RWPE2 (cell line): ENCODE data around the gene REPS1.

Experiments
- ATAC-seq: fragments of 200-7000 bp; cut with Tn5 transposase; 3 replicates; pipeline ENCODE4 v1.9.1; 2021; ENCODE audit warnings: low read depth
- DNase-seq: peaks from one replicate; pipeline ENCODE4 v3.0.0-alpha.2; 2020; ENCODE audit warnings: low spot score
- H3K27ac ChIP-seq: fragments of 450-650 bp; 2 replicates; pipeline ENCODE4 v1.5.1; 2017; ENCODE audit warnings: mild to moderate bottlenecking; ENCODE audit not compliant: poor library complexity, severe bottlenecking
- H3K27me3 ChIP-seq: fragments of 250-450 bp; sonication (Bioruptor Pico); 2 replicates; pipeline ENCODE4 v1.5.1; 2021; ENCODE audit warnings: mild to moderate bottlenecking, moderate library complexity; ENCODE audit not compliant: insufficient read depth, poor library complexity, severe bottlenecking
- H3K36me3 ChIP-seq: fragments of 250-450 bp; sonication (Bioruptor Pico); 2 replicates; pipeline ENCODE4 v1.5.1; 2020; ENCODE audit warnings: low read depth, mild to moderate bottlenecking, moderate library complexity
- H3K4me1 ChIP-seq: fragments of 250-450 bp; sonication (Bioruptor Pico); 2 replicates; pipeline ENCODE4 v1.5.1; 2021; ENCODE audit warnings: mild to moderate bottlenecking, moderate library complexity; ENCODE audit not compliant: insufficient read depth, poor library complexity, severe bottlenecking
- H3K4me3 ChIP-seq: fragments of 250-450 bp; sonication (Bioruptor Pico); 2 replicates; pipeline ENCODE4 v1.5.1; 2021; ENCODE audit warnings: mild to moderate bottlenecking, moderate library complexity; ENCODE audit not compliant: severe bottlenecking
- H3K9me3 ChIP-seq: fragments of 250-450 bp; sonication (Bioruptor Pico); 2 replicates; pipeline ENCODE4 v1.5.1; 2021; ENCODE audit warnings: mild to moderate bottlenecking, moderate library complexity; ENCODE audit not compliant: severe bottlenecking
- TF ChIP-seq, protein P1 (sequence below): fragments of 450-650 bp; IDR thresholded peaks from one replicate; pipeline ENCODE4 v1.5.1; 2017; ENCODE audit warnings: mild to moderate bottlenecking, moderate library complexity; ENCODE audit not compliant: poor library complexity, severe bottlenecking

REPS1 gene

DNA sequence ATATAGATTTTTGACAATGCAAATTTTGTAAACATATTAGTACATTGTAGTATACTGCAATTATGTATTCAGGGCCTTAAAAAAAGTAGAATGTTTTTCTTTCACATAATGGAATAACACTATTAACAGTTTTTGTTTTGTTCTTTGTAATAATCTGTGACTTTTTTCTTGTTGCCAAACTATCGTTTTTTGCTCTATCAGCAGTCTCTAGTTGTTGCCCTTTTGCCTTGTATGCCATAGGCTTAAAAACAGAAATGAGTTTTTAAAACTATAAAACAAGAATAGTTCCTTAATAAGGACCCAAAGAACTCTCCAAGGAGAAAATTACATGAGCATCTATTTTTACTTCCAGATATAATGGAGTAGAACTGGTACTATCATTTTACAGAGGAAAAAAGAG, 29.5 kb downstream of the REPS1 start:
- Histone ChIP-seq H3K27me3 (no peaks in the 10 kb centered on the region), H3K27ac (no peak overlapping the region), H3K4me1 (peaks cover 6% of the 10 kb centered on the region), H3K4me3 (no peak overlapping the region), H3K36me3 (no peaks in the 10 kb centered on the region), H3K9me3 (no peaks in the 10 kb centered on the region)
- DNase-seq (no peak), ATAC-seq (no peak)
- TF ChIP-seq, protein P1, sequence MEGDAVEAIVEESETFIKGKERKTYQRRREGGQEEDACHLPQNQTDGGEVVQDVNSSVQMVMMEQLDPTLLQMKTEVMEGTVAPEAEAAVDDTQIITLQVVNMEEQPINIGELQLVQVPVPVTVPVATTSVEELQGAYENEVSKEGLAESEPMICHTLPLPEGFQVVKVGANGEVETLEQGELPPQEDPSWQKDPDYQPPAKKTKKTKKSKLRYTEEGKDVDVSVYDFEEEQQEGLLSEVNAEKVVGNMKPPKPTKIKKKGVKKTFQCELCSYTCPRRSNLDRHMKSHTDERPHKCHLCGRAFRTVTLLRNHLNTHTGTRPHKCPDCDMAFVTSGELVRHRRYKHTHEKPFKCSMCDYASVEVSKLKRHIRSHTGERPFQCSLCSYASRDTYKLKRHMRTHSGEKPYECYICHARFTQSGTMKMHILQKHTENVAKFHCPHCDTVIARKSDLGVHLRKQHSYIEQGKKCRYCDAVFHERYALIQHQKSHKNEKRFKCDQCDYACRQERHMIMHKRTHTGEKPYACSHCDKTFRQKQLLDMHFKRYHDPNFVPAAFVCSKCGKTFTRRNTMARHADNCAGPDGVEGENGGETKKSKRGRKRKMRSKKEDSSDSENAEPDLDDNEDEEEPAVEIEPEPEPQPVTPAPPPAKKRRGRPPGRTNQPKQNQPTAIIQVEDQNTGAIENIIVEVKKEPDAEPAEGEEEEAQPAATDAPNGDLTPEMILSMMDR, result no peak

GRCh38 chr6:138957903-138958302, 30.1 kb downstream of the REPS1 start:
- DNase-seq, result no peak
- no peaks in the 10 kb centered on the region for H3K36me3 ChIP-seq
- H3K4me3 ChIP-seq, result no peak overlapping the region
- H3K27me3 ChIP-seq, result no peaks in the 10 kb centered on the region
- no peaks in the 10 kb centered on the region for H3K9me3 ChIP-seq
- H3K27ac ChIP-seq, result no peak overlapping the region
- peaks cover 12% of the 10 kb centered on the region for H3K4me1 ChIP-seq
- no peak for ATAC-seq
- TF ChIP-seq, protein P1, result no peak

- Histone ChIP-seq H3K27me3 (no peaks in the 10 kb centered on the region), H3K9me3 (no peaks in the 10 kb centered on the region), H3K4me1 (peaks cover 12% of the 10 kb centered on the region), H3K27ac (no peak overlapping the region), H3K4me3 (no peak overlapping the region), H3K36me3 (no peaks in the 10 kb centered on the region)
- TF ChIP-seq, protein P1, result no peak
- DNase-seq, result no peak
- no peak for ATAC-seq
These were observed 30.6 kb downstream of the REPS1 start for GRCh38 chr6:138957484-138957883.

- no peak overlapping the region for H3K27ac ChIP-seq
- H3K27me3 ChIP-seq, result no peaks in the 10 kb centered on the region
- no peak for DNase-seq
- H3K4me1 ChIP-seq, result peaks cover 12% of the 10 kb centered on the region
- H3K36me3 ChIP-seq, result no peaks in the 10 kb centered on the region
- TF ChIP-seq, protein P1, result no peak
- H3K4me3 ChIP-seq, result no peak overlapping the region
- no peaks in the 10 kb centered on the region for H3K9me3 ChIP-seq
- no peak for ATAC-seq
These were observed 31.7 kb downstream of the REPS1 start for GRCh38 chr6:138956244-138956924.

GRCh38 chr6:138955262-138955661, 32.8 kb downstream of the REPS1 start:
- no peak overlapping the region for H3K4me3 ChIP-seq
- DNase-seq (no peak), ATAC-seq (no peak)
- no peak overlapping the region for H3K27ac ChIP-seq
- peaks cover 12% of the 10 kb centered on the region for H3K4me1 ChIP-seq
- TF ChIP-seq, protein P1, result no peak
- H3K36me3 ChIP-seq, result no peaks in the 10 kb centered on the region
- H3K9me3 ChIP-seq, result no peaks in the 10 kb centered on the region
- no peaks in the 10 kb centered on the region for H3K27me3 ChIP-seq
